ENCODE data around the gene UTP14A. TPM values are rescaled to one million over a fixed set of nuclear protein-coding genes. Genes with fewer than 3 reads are reported as not detected.

The UTP14A gene
- total and polyA plus RNA-seq, 2 of the 13 experiments (the other 11 are each of a cell fraction or from before 2014, with no cell fraction given): 7.4 to 19.0 TPM

- TF ChIP-seq ZGPAT (CRISPR knock-in tag; IDR thresholded peaks at IDR 0.05): peak; percentile 57; the same call in 1 of the 2 replicates
- no peak for TF ChIP-seq ZNF296 (CRISPR knock-in tag; conservative IDR thresholded peaks at IDR 0.05)
- TF ChIP-seq HNF1A (IDR thresholded peaks at IDR 0.05; ENCODE audit: low read depth): no peak
- TF ChIP-seq HNF1A (CRISPR knock-in tag; IDR thresholded peaks at IDR 0.05; ENCODE audit: borderline replicate concordance): no peak; the same call in 1 of the 2 replicates
- TF ChIP-seq HOXA7 (CRISPR knock-in tag; IDR thresholded peaks at IDR 0.05): no peak
- peak; percentile 93 for TF ChIP-seq MAX (IDR thresholded peaks at IDR 0.05)
- TF ChIP-seq NR2F2 (IDR thresholded peaks at IDR 0.05; ENCODE audit: borderline replicate concordance, low read depth): no peak
- no peak for TF ChIP-seq ZNF777 (CRISPR knock-in tag; IDR thresholded peaks at IDR 0.05)
- peak; percentile 49; the same call in 1 of the 2 replicates for TF ChIP-seq ETV5 (CRISPR knock-in tag; IDR thresholded peaks at IDR 0.05; ENCODE audit: borderline replicate concordance)
- TF ChIP-seq AKAP8 (CRISPR knock-in tag; IDR thresholded peaks at IDR 0.05): no peak
- no peak; the same call in 1 of the 2 replicates for TF ChIP-seq CBX5 (CRISPR knock-in tag; IDR thresholded peaks at IDR 0.05; ENCODE audit: borderline replicate concordance)
- no peak for TF ChIP-seq ZNF547 (CRISPR knock-in tag; IDR thresholded peaks at IDR 0.05)
- TF ChIP-seq KMT2B (CRISPR knock-in tag; IDR thresholded peaks at IDR 0.05): peak; percentile 90
- TF ChIP-seq NFATC3 (CRISPR knock-in tag; IDR thresholded peaks at IDR 0.05): no peak
- peak; percentile 83 for TF ChIP-seq MYC (CRISPR knock-in tag; IDR thresholded peaks at IDR 0.05; ENCODE audit: borderline replicate concordance)
- TF ChIP-seq HNF1B (CRISPR knock-in tag; IDR thresholded peaks at IDR 0.05): peak; percentile 60; the same call in 1 of the 2 replicates
- TF ChIP-seq HIVEP1 (CRISPR knock-in tag; IDR thresholded peaks at IDR 0.05): peak; percentile 46; the same call in 1 of the 2 replicates
- no peak; the same call in 1 of the 2 replicates for TF ChIP-seq ETS1 (CRISPR knock-in tag; IDR thresholded peaks at IDR 0.05)
These were observed at the start of gene UTP14A (continued) for GRCh38 chrX:129905787-129906580.

Data from HepG2 (cell line).